ENCODE results near the gene C1orf94. TPM values are rescaled to one million over a fixed set of nuclear protein-coding genes. Genes with fewer than 3 reads are reported as not detected.
"Not testable (repeated sequence)": the region's sequence is repeated elsewhere in the genome, so short reads cannot be mapped to it uniquely, and the experiment has no call there.

C1orf94 gene
- total RNA-seq, 1 experiment from 2014 or later: not detected

DNA sequence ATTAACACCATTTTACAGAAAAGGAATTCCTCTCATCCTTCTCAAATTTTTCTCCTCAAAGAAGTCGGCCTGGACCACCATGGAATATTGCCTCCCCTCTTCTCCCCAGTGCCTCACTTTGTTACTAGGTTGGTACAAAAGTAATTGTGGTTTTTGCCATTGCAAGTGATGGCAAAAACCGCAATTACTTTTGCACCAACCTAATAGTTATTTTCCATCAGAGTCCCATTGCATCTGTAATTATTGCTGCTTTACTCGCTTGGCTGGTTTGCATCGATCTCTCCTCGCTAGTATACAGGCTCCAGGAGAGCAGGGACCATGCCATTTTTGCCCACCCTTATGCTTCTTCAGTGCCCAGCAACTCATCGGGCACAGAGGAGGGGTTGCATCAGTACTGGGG, 963 bp upstream of the C1orf94 start:
- in situ Hi-C loops (cut with HindIII; ENCODE audit: low pct_unique_long_range_greater_than_20kb, low sequenced_read_pairs): no loop called here
- POLR2A ChIA-PET: no interaction called here
- TF ChIP-seq POLR2AphosphoS5 (IDR thresholded peaks at IDR 0.05; ENCODE audit: low read depth, low read length): no peak
- H3K27me3 ChIP-seq (ENCODE audit: control insufficient read depth, insufficient read depth, low read length): peaks cover 8% of the 10 kb centered on the region
- CTCF ChIA-PET: no interaction called here
- H3K9me3 ChIP-seq (ENCODE audit: control insufficient read depth, insufficient read depth, low read depth, low read length): no peaks in the 10 kb centered on the region
- H3K4me3 ChIP-seq (ENCODE audit: low read depth in 2 of 2, low read length in 2 of 2): no peak overlapping the region
- intact Hi-C loops (cut with micrococcal nuclease; ENCODE audit: unreplicated experiment): no loop called here
- ATAC-seq (no peak), DNase-seq (ENCODE audit: low read depth, low spot score) (no peak)
- H3K27ac ChIP-seq (ENCODE audit: low read length): no peak overlapping the region
- no peaks in the 10 kb centered on the region for H3K4me1 ChIP-seq (ENCODE audit: control insufficient read depth, insufficient read depth, low read length)
- H3K36me3 ChIP-seq (ENCODE audit: control insufficient read depth, insufficient read depth, low read length): no peaks in the 10 kb centered on the region
- BruUV-seq (replicated peaks): no TSS peak

DNA sequence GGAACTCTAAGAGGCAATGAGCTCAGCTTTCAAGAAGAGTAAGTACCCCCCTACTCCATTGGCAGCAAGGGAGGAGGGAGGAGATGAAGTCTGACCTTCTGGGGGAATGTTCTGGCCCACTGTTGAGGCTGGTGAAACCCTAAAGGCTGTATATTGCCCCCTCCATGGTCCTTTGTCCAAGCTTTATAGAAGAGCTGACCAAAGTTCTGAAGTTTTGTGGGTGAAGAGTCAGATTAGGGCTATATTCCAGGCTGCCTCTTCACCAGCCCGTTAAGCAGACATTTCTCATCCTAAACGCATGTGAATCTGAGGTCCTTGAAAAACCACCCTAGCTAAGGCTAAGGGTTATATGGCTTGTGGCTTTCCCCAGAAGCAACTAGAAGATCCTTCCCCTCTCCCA, 1.4 kb downstream of the C1orf94 start:
- in situ Hi-C loops (cut with HindIII; ENCODE audit: low pct_unique_long_range_greater_than_20kb, low sequenced_read_pairs) (no loop called here), intact Hi-C loops (cut with micrococcal nuclease; ENCODE audit: unreplicated experiment) (no loop called here)
- no peaks in the 10 kb centered on the region for H3K36me3 ChIP-seq (ENCODE audit: control insufficient read depth, insufficient read depth, low read length)
- ChIA-PET POLR2A (no interaction called here), CTCF (no interaction called here)
- no peaks in the 10 kb centered on the region for H3K9me3 ChIP-seq (ENCODE audit: control insufficient read depth, insufficient read depth, low read depth, low read length)
- H3K27me3 ChIP-seq (ENCODE audit: control insufficient read depth, insufficient read depth, low read length): peaks cover 5% of the 10 kb centered on the region
- TF ChIP-seq, protein P1, sequence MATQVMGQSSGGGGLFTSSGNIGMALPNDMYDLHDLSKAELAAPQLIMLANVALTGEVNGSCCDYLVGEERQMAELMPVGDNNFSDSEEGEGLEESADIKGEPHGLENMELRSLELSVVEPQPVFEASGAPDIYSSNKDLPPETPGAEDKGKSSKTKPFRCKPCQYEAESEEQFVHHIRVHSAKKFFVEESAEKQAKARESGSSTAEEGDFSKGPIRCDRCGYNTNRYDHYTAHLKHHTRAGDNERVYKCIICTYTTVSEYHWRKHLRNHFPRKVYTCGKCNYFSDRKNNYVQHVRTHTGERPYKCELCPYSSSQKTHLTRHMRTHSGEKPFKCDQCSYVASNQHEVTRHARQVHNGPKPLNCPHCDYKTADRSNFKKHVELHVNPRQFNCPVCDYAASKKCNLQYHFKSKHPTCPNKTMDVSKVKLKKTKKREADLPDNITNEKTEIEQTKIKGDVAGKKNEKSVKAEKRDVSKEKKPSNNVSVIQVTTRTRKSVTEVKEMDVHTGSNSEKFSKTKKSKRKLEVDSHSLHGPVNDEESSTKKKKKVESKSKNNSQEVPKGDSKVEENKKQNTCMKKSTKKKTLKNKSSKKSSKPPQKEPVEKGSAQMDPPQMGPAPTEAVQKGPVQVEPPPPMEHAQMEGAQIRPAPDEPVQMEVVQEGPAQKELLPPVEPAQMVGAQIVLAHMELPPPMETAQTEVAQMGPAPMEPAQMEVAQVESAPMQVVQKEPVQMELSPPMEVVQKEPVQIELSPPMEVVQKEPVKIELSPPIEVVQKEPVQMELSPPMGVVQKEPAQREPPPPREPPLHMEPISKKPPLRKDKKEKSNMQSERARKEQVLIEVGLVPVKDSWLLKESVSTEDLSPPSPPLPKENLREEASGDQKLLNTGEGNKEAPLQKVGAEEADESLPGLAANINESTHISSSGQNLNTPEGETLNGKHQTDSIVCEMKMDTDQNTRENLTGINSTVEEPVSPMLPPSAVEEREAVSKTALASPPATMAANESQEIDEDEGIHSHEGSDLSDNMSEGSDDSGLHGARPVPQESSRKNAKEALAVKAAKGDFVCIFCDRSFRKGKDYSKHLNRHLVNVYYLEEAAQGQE (IDR thresholded peaks at IDR 0.05; ENCODE audit: insufficient read depth in 1 of 2, low read depth in 2 of 2, low read length in 1 of 2): peak in 1 of 2 experiments; percentile 62; a peak in 2 of 4 replicates
- no peak for TF ChIP-seq TCF7L2 (IDR thresholded peaks at IDR 0.05; ENCODE audit: low read depth, low read length)
- H3K27ac ChIP-seq (ENCODE audit: low read length): no peak overlapping the region
- ATAC-seq (no peak), DNase-seq (ENCODE audit: low read depth, low spot score) (no peak)
- H3K4me3 ChIP-seq (ENCODE audit: low read depth in 2 of 2, low read length in 2 of 2): no peak overlapping the region
- H3K4me1 ChIP-seq (ENCODE audit: control insufficient read depth, insufficient read depth, low read length): no peaks in the 10 kb centered on the region
- BruUV-seq (replicated peaks): no TSS peak

DNA sequence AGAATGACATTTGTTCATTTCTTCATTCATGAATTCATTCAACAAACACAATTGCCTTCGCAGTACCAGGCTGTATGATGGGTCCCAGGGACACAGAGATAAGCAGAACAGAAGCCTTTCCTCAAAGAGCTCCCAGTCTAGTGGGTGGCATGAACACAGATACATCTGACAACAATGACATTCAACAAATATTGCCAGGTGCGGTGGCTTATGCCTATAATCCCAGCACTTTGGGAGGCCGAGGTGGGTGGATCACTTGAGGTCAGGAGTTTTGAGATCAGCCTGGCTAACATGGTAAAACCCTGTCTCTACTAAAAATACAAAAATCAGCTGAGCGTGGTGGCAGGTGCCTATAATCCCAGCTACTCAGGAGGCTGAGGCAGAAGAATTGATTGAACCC, 6.7 kb downstream of the C1orf94 start:
- BruUV-seq (replicated peaks); ATAC-seq; H3K4me3 ChIP-seq (ENCODE audit: low read depth in 2 of 2, low read length in 2 of 2); H3K27ac ChIP-seq (ENCODE audit: low read length); H3K36me3 ChIP-seq (ENCODE audit: control insufficient read depth, insufficient read depth, low read length); H3K9me3 ChIP-seq (ENCODE audit: control insufficient read depth, insufficient read depth, low read depth, low read length); POLR2A ChIA-PET; CTCF ChIA-PET; DNase-seq (ENCODE audit: low read depth, low spot score); intact Hi-C loops (cut with micrococcal nuclease; ENCODE audit: unreplicated experiment); H3K27me3 ChIP-seq (ENCODE audit: control insufficient read depth, insufficient read depth, low read length); H3K4me1 ChIP-seq (ENCODE audit: control insufficient read depth, insufficient read depth, low read length); in situ Hi-C loops (cut with HindIII; ENCODE audit: low pct_unique_long_range_greater_than_20kb, low sequenced_read_pairs): not testable (repeated sequence)

GRCh38 chr1:34186741-34187494, 10.2 kb downstream of the C1orf94 start:
- TF ChIP-seq TCF7L2 (IDR thresholded peaks at IDR 0.05; ENCODE audit: low read depth, low read length) (no peak), CTCF (IDR thresholded peaks at IDR 0.05) (no peak), SIN3A (IDR thresholded peaks at IDR 0.05; ENCODE audit: borderline replicate concordance, insufficient read depth, low read depth, low read length) (no peak), POLR2AphosphoS5 (IDR thresholded peaks at IDR 0.05; ENCODE audit: low read depth, low read length) (no peak)
- TF ChIP-seq, protein P1 (IDR thresholded peaks at IDR 0.05; ENCODE audit: insufficient read depth in 1 of 2, low read depth in 2 of 2, low read length in 1 of 2): no peak
- no peak overlapping the region for H3K27ac ChIP-seq (ENCODE audit: low read length)
- no peak overlapping the region for H3K4me3 ChIP-seq (ENCODE audit: low read depth in 2 of 2, low read length in 2 of 2)
- intact Hi-C loops (cut with micrococcal nuclease; ENCODE audit: unreplicated experiment) (no loop called here), in situ Hi-C loops (cut with HindIII; ENCODE audit: low pct_unique_long_range_greater_than_20kb, low sequenced_read_pairs) (no loop called here)
- H3K27me3 ChIP-seq (ENCODE audit: control insufficient read depth, insufficient read depth, low read length): peaks cover 2% of the 10 kb centered on the region; the same call in 1 of the 2 replicates
- H3K9me3 ChIP-seq (ENCODE audit: control insufficient read depth, insufficient read depth, low read depth, low read length): no peaks in the 10 kb centered on the region
- no peaks in the 10 kb centered on the region for H3K36me3 ChIP-seq (ENCODE audit: control insufficient read depth, insufficient read depth, low read length)
- ATAC-seq (no peak), DNase-seq (ENCODE audit: low read depth, low spot score) (no peak)
- no peaks in the 10 kb centered on the region for H3K4me1 ChIP-seq (ENCODE audit: control insufficient read depth, insufficient read depth, low read length)
- BruUV-seq (replicated peaks): no TSS peak
- ChIA-PET POLR2A (no interaction called here), CTCF (no interaction called here)
